Subcutaneous adipose tissue (tissue), 4 donors: ENCODE results near the gene POU4F3. TPM values are rescaled to one million over a fixed set of nuclear protein-coding genes. Genes with fewer than 3 reads are reported as not detected.

Source experiments
- CTCF ChIP-seq: fragments of 450-650 bp; IDR thresholded peaks from one replicate; pipeline ENCODE4 v1.5.1; 2016; ENCODE audit warnings: low read depth, mild to moderate bottlenecking, control low read depth, antibody characterized with exemption, moderate library complexity
- total RNA-seq, 4 donors: library from RNA; depleted of rRNA; stranded (reverse); fragments of >200 nt; gene quantifications; one replicate each; pipeline ENCODE4 v1.1.0, GENCODE V29; 2016

The POU4F3 gene
- total RNA-seq, 4 donors from 2014 or later: 0.44 TPM; not detected in 3

- TF ChIP-seq CTCF: no peak
Measured at GRCh38 chr5:146339715-146340259, 1.1 kb downstream of the POU4F3 start.

- TF ChIP-seq CTCF: no peak
Measured at GRCh38 chr5:146340260-146341081, 1.8 kb downstream of the POU4F3 start.

GRCh38 chr5:146341854-146342253 lies 3.2 kb downstream of the POU4F3 start:
- TF ChIP-seq CTCF: no peak

- TF ChIP-seq CTCF: no peak
Measured at GRCh38 chr5:146342519-146342881, 3.9 kb downstream of the POU4F3 start.

GRCh38 chr5:146342882-146343865 lies 4.5 kb downstream of the POU4F3 start:
- TF ChIP-seq CTCF: no peak

GRCh38 chr5:146344155-146345118 lies 5.8 kb downstream of the POU4F3 start:
- TF ChIP-seq CTCF: no peak
